ENCODE data around the gene STAB1.

The STAB1 gene

DNA sequence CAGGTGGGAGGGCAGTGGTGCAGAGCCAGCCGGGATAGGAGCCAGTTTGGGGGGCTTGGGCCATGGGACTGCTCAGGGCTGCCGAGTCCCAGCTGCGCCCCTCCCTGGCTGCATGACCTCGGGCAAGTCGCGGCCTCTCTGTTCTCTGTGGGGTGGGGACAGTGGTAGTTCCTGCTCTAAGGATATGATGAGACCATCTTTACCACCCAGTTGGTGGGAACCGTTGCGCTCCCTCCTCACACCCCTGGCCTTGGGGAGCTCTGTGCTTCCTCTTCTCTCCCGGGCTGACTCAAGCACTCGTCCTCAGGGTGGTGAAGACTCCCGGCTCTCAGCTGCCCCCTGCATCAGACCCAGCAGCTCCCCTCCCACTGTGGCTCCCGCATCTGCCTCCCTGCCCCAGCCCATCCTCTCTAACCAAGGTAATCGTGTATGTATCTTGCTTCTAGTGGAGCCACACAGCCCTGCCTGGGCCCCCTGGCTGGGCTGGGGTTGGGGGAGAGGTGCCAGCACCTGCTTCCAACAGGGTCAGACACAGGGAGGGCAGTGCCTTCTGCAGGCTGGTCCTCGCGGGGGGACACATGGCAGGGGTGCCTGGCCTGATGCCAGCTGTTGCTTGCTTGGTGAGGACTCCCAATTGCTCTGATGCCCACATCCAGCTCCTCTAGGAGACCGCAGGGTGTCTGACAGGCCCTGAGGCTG lies 15.1 kb upstream of the STAB1 start:
- Histone ChIP-seq H3K27me3 (ENCODE audit: control insufficient read depth, insufficient read depth, low read length) (no peaks in the 10 kb centered on the region), H3K36me3 (ENCODE audit: control insufficient read depth, insufficient read depth, low read length) (peaks cover 91% of the 10 kb centered on the region), H3K9me3 (ENCODE audit: control insufficient read depth, insufficient read depth, low read length) (no peaks in the 10 kb centered on the region), H3K4me3 (ENCODE audit: low read depth, low read length) (no peak overlapping the region), H3K4me1 (ENCODE audit: control insufficient read depth, insufficient read depth, low read length) (no peaks in the 10 kb centered on the region), H3K27ac (ENCODE audit: low read depth, low read length) (no peak overlapping the region), H3K9ac (ENCODE audit: low read depth, low read length) (no peak overlapping the region)

- no peak overlapping the region for H3K9ac ChIP-seq (ENCODE audit: low read depth, low read length)
- no peaks in the 10 kb centered on the region for H3K27me3 ChIP-seq (ENCODE audit: control insufficient read depth, insufficient read depth, low read length)
- peaks cover 91% of the 10 kb centered on the region for H3K36me3 ChIP-seq (ENCODE audit: control insufficient read depth, insufficient read depth, low read length)
- H3K27ac ChIP-seq (ENCODE audit: low read depth, low read length), result no peak overlapping the region
- H3K4me3 ChIP-seq (ENCODE audit: low read depth, low read length), result no peak overlapping the region
- no peaks in the 10 kb centered on the region for H3K9me3 ChIP-seq (ENCODE audit: control insufficient read depth, insufficient read depth, low read length)
- no peaks in the 10 kb centered on the region for H3K4me1 ChIP-seq (ENCODE audit: control insufficient read depth, insufficient read depth, low read length)
These were observed 14.1 kb upstream of the STAB1 start for GRCh38 chr3:52480768-52481715.

GRCh38 chr3:52481819-52482521 lies 13.2 kb upstream of the STAB1 start:
- no peaks in the 10 kb centered on the region for H3K9me3 ChIP-seq (ENCODE audit: control insufficient read depth, insufficient read depth, low read length)
- H3K4me1 ChIP-seq (ENCODE audit: control insufficient read depth, insufficient read depth, low read length), result no peaks in the 10 kb centered on the region
- H3K4me3 ChIP-seq (ENCODE audit: low read depth, low read length), result no peak overlapping the region
- H3K36me3 ChIP-seq (ENCODE audit: control insufficient read depth, insufficient read depth, low read length), result peaks cover 91% of the 10 kb centered on the region
- no peaks in the 10 kb centered on the region for H3K27me3 ChIP-seq (ENCODE audit: control insufficient read depth, insufficient read depth, low read length)
- no peak overlapping the region for H3K9ac ChIP-seq (ENCODE audit: low read depth, low read length)
- H3K27ac ChIP-seq (ENCODE audit: low read depth, low read length), result no peak overlapping the region

DNA sequence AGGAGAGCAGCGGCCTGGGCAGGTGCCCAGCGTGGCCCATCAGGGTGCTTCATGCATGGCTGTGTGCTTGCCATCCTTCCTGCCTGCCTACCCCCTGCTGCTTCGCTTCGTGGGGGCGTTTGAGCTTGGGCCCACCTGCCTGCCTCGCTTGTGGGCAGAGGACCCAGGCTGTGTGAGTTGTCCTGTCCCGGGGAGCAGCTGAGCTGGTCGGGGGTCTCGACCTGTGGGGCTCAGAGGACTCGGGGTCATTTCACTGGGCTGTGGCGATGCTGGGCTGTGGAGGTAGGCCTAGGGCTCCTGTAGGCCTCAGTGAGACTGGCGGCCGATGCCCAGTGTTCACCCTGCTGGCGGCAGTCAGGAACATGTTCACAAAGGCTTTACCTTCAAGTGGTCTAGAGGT lies 12.1 kb upstream of the STAB1 start:
- Histone ChIP-seq H3K36me3 (ENCODE audit: control insufficient read depth, insufficient read depth, low read length) (peaks cover 91% of the 10 kb centered on the region), H3K27ac (ENCODE audit: low read depth, low read length) (no peak overlapping the region), H3K27me3 (ENCODE audit: control insufficient read depth, insufficient read depth, low read length) (no peaks in the 10 kb centered on the region), H3K9ac (ENCODE audit: low read depth, low read length) (no peak overlapping the region), H3K4me3 (ENCODE audit: low read depth, low read length) (no peak overlapping the region), H3K4me1 (ENCODE audit: control insufficient read depth, insufficient read depth, low read length) (no peaks in the 10 kb centered on the region), H3K9me3 (ENCODE audit: control insufficient read depth, insufficient read depth, low read length) (no peaks in the 10 kb centered on the region)

DNA sequence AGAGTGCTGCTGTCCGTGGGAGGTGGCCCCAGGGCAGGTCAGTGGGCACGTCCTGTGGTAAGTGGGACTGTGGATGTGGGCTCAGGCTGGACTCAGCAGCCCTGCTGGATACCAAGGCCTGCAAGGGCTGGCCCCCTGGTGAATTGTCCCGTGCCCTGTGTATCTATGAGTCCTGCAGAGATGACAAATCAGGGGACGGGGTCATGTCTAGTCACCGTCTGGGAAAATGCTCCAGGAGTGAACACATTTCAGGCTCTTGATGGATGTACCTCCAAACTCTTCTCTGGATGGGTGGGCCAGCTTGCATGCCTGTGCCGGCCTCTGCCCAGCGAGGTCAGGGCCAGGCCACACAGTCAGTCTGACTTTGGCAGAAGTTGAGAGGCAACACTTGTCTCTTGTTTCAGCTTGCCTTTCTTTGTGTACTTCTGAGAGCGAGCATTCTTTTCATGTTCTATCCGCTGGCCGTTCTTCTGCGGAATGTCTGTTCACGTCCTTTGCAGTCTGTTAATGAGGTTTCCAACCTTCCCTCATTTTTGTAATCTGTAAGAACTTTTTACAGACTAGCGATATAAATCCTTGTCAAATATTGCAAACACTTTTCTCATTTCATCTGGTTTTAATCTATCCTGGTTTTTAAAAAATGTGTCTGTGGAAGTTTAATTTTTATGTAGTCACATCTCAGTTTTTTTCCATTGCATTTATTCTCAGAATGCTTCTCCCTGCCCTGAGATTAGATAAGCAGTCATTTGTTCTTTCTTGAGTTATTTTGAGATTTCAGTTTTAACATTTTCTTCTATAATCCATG lies 11.4 kb upstream of the STAB1 start:
- no peaks in the 10 kb centered on the region for H3K27me3 ChIP-seq (ENCODE audit: control insufficient read depth, insufficient read depth, low read length)
- H3K4me1 ChIP-seq (ENCODE audit: control insufficient read depth, insufficient read depth, low read length), result no peaks in the 10 kb centered on the region
- H3K4me3 ChIP-seq (ENCODE audit: low read depth, low read length), result no peak overlapping the region
- H3K9me3 ChIP-seq (ENCODE audit: control insufficient read depth, insufficient read depth, low read length), result no peaks in the 10 kb centered on the region
- peaks cover 89% of the 10 kb centered on the region for H3K36me3 ChIP-seq (ENCODE audit: control insufficient read depth, insufficient read depth, low read length)
- no peak overlapping the region for H3K9ac ChIP-seq (ENCODE audit: low read depth, low read length)
- no peak overlapping the region for H3K27ac ChIP-seq (ENCODE audit: low read depth, low read length)

GRCh38 chr3:52484680-52485461 lies 10.3 kb upstream of the STAB1 start:
- H3K27ac ChIP-seq (ENCODE audit: low read depth, low read length), result no peak overlapping the region
- no peaks in the 10 kb centered on the region for H3K4me1 ChIP-seq (ENCODE audit: control insufficient read depth, insufficient read depth, low read length)
- no peak overlapping the region for H3K9ac ChIP-seq (ENCODE audit: low read depth, low read length)
- no peaks in the 10 kb centered on the region for H3K9me3 ChIP-seq (ENCODE audit: control insufficient read depth, insufficient read depth, low read length)
- H3K27me3 ChIP-seq (ENCODE audit: control insufficient read depth, insufficient read depth, low read length), result no peaks in the 10 kb centered on the region
- no peak overlapping the region for H3K4me3 ChIP-seq (ENCODE audit: low read depth, low read length)
- H3K36me3 ChIP-seq (ENCODE audit: control insufficient read depth, insufficient read depth, low read length), result peaks cover 89% of the 10 kb centered on the region

DNA sequence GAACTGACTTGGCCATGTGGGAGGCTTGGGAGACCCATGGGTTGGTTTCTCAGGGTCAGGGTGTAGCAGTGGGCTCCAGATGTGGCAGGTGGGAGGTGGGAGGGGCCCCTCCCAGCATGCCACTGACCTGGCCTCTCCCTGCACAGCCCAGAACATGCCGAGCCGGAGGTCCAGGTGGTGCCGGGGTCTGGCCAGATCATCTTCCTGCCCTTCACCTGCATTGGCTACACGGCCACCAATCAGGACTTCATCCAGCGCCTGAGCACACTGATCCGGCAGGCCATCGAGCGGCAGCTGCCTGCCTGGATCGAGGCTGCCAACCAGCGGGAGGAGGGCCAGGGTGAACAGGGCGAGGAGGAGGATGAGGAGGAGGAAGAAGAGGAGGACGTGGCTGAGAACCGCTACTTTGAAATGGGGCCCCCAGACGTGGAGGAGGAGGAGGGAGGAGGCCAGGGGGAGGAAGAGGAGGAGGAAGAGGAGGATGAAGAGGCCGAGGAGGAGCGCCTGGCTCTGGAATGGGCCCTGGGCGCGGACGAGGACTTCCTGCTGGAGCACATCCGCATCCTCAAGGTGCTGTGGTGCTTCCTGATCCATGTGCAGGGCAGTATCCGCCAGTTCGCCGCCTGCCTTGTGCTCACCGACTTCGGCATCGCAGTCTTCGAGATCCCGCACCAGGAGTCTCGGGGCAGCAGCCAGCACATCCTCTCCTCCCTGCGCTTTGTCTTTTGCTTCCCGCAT lies 7.9 kb upstream of the STAB1 start:
- H3K9me3 ChIP-seq (ENCODE audit: control insufficient read depth, insufficient read depth, low read length), result no peaks in the 10 kb centered on the region
- H3K9ac ChIP-seq (ENCODE audit: low read depth, low read length), result no peak overlapping the region
- H3K36me3 ChIP-seq (ENCODE audit: control insufficient read depth, insufficient read depth, low read length), result peaks cover 91% of the 10 kb centered on the region
- H3K27me3 ChIP-seq (ENCODE audit: control insufficient read depth, insufficient read depth, low read length), result no peaks in the 10 kb centered on the region
- H3K4me1 ChIP-seq (ENCODE audit: control insufficient read depth, insufficient read depth, low read length), result no peaks in the 10 kb centered on the region
- no peak overlapping the region for H3K4me3 ChIP-seq (ENCODE audit: low read depth, low read length)
- no peak overlapping the region for H3K27ac ChIP-seq (ENCODE audit: low read depth, low read length)

- H3K9ac ChIP-seq (ENCODE audit: low read depth, low read length), result no peak overlapping the region
- H3K36me3 ChIP-seq (ENCODE audit: control insufficient read depth, insufficient read depth, low read length), result peaks cover 89% of the 10 kb centered on the region
- H3K4me1 ChIP-seq (ENCODE audit: control insufficient read depth, insufficient read depth, low read length), result no peaks in the 10 kb centered on the region
- H3K4me3 ChIP-seq (ENCODE audit: low read depth, low read length), result no peak overlapping the region
- no peaks in the 10 kb centered on the region for H3K9me3 ChIP-seq (ENCODE audit: control insufficient read depth, insufficient read depth, low read length)
- H3K27ac ChIP-seq (ENCODE audit: low read depth, low read length), result no peak overlapping the region
- H3K27me3 ChIP-seq (ENCODE audit: control insufficient read depth, insufficient read depth, low read length), result no peaks in the 10 kb centered on the region
These were observed 7.1 kb upstream of the STAB1 start for GRCh38 chr3:52487788-52488691.

GRCh38 chr3:52488746-52489145 lies 6.4 kb upstream of the STAB1 start:
- peaks cover 84% of the 10 kb centered on the region for H3K36me3 ChIP-seq (ENCODE audit: control insufficient read depth, insufficient read depth, low read length)
- no peak overlapping the region for H3K9ac ChIP-seq (ENCODE audit: low read depth, low read length)
- no peak overlapping the region for H3K27ac ChIP-seq (ENCODE audit: low read depth, low read length)
- H3K4me1 ChIP-seq (ENCODE audit: control insufficient read depth, insufficient read depth, low read length), result no peaks in the 10 kb centered on the region
- H3K4me3 ChIP-seq (ENCODE audit: low read depth, low read length), result no peak overlapping the region
- no peaks in the 10 kb centered on the region for H3K9me3 ChIP-seq (ENCODE audit: control insufficient read depth, insufficient read depth, low read length)
- H3K27me3 ChIP-seq (ENCODE audit: control insufficient read depth, insufficient read depth, low read length), result no peaks in the 10 kb centered on the region
